ENCODE results near the gene AFF2. TPM values are rescaled to one million over a fixed set of nuclear protein-coding genes. Genes with fewer than 3 reads are reported as not detected.

Gene AFF2
- total and polyA plus RNA-seq, 2 donors from 2014 or later = 0.09 to 5.7 TPM

GRCh38 chrX:149007423-149007822 lies 507.0 kb downstream of the AFF2 start:
- H3K27me3 ChIP-seq (ENCODE audit: control insufficient read depth, insufficient read depth, low read length) = no peaks in the 10 kb centered on the region
- H3K4me1 ChIP-seq (ENCODE audit: control insufficient read depth in 2 of 3, insufficient read depth in 2 of 3, low read depth in 1 of 3, low read length in 3 of 3) = no peaks in the 10 kb centered on the region
- no peak for FAIRE-seq
- no peak overlapping the region for H3K4me3 ChIP-seq (ENCODE audit: low read length in 3 of 3)
- no peaks in the 10 kb centered on the region for H3K9me3 ChIP-seq (ENCODE audit: control insufficient read depth in 2 of 3, insufficient read depth in 1 of 3, low read length in 3 of 3)
- no peak overlapping the region for H3K9ac ChIP-seq (ENCODE audit: low read length in 3 of 3)
- H3K36me3 ChIP-seq (ENCODE audit: control insufficient read depth in 2 of 3, insufficient read depth in 3 of 3, low read length in 3 of 3) = no peaks in the 10 kb centered on the region
- no peak for DNase-seq
- no peak overlapping the region for H3K27ac ChIP-seq (ENCODE audit: low read depth in 2 of 2, low read length in 2 of 2)
- intact Hi-C loops (cut with DNase I) = no loop called here
- no peak for TF ChIP-seq CTCF (IDR thresholded peaks at IDR 0.05; ENCODE audit: borderline replicate concordance, extremely low read depth, insufficient read depth)

- DNase-seq = peak in 2 of 5 donors; percentile 18 to 21
- FAIRE-seq = no peak
Observed at GRCh38 chrX:149010013-149010852, 509.8 kb downstream of the AFF2 start.

GRCh38 chrX:149010853-149011224 lies 510.4 kb downstream of the AFF2 start:
- no peak overlapping the region for H3K9ac ChIP-seq (ENCODE audit: low read length in 3 of 3)
- no peaks in the 10 kb centered on the region for H3K4me1 ChIP-seq (ENCODE audit: control insufficient read depth in 2 of 3, insufficient read depth in 2 of 3, low read depth in 1 of 3, low read length in 3 of 3)
- no peak for TF ChIP-seq CTCF (IDR thresholded peaks at IDR 0.05; ENCODE audit: borderline replicate concordance, extremely low read depth, insufficient read depth)
- no peaks in the 10 kb centered on the region for H3K27me3 ChIP-seq (ENCODE audit: control insufficient read depth, insufficient read depth, low read length)
- no peak for FAIRE-seq
- peak in 1 of 5 donors; percentile 3 for DNase-seq
- no peak overlapping the region for H3K4me3 ChIP-seq (ENCODE audit: low read length in 3 of 3)
- no peak overlapping the region for H3K27ac ChIP-seq (ENCODE audit: low read depth in 2 of 2, low read length in 2 of 2)
- H3K9me3 ChIP-seq (ENCODE audit: control insufficient read depth in 2 of 3, insufficient read depth in 1 of 3, low read length in 3 of 3) = no peaks in the 10 kb centered on the region
- no peaks in the 10 kb centered on the region for H3K36me3 ChIP-seq (ENCODE audit: control insufficient read depth in 2 of 3, insufficient read depth in 3 of 3, low read length in 3 of 3)
- intact Hi-C loops (cut with DNase I) = no loop called here

More at GRCh38 chrX:149010013-149010852, 509.8 kb downstream of the AFF2 start:
- Histone ChIP-seq H3K4me3 (ENCODE audit: low read length in 3 of 3) (no peak overlapping the region), H3K27me3 (ENCODE audit: control insufficient read depth, insufficient read depth, low read length) (no peaks in the 10 kb centered on the region), H3K9me3 (ENCODE audit: control insufficient read depth in 2 of 3, insufficient read depth in 1 of 3, low read length in 3 of 3) (no peaks in the 10 kb centered on the region), H3K27ac (ENCODE audit: low read depth in 2 of 2, low read length in 2 of 2) (no peak overlapping the region), H3K4me1 (ENCODE audit: control insufficient read depth in 2 of 3, insufficient read depth in 2 of 3, low read depth in 1 of 3, low read length in 3 of 3) (no peaks in the 10 kb centered on the region), H3K36me3 (ENCODE audit: control insufficient read depth in 2 of 3, insufficient read depth in 3 of 3, low read length in 3 of 3) (no peaks in the 10 kb centered on the region), H3K9ac (ENCODE audit: low read length in 3 of 3) (no peak overlapping the region)
- intact Hi-C loops (cut with DNase I) = no loop called here
- no peak for TF ChIP-seq CTCF (IDR thresholded peaks at IDR 0.05; ENCODE audit: borderline replicate concordance, extremely low read depth, insufficient read depth)
